Naive thymus-derived CD4-positive, alpha-beta T cell (primary cell): ENCODE data around the gene GALNT13. TPM values are rescaled to one million over a fixed set of nuclear protein-coding genes. Genes with fewer than 3 reads are reported as not detected.
A peak's percentile ranks its signal among the peaks of the same experiment; 100 is the strongest.

ENCODE experiments used
- ATAC-seq: fragments of 150-1000 bp; cut with Tn5 transposase; 2 replicates; pipeline ENCODE4 v1.10.0; 2021; ENCODE audit warnings: mild to moderate bottlenecking, moderate library complexity
- CTCF ChIA-PET: fragments of 350-600 bp; sonication (Branson Sonifier 250); formaldehyde crosslinking; loops from one replicate; lab custom pipeline; 2021; ENCODE audit warnings: antibody characterized with exemption; lab: Charles Lee
- POLR2A ChIA-PET: fragments of 350-600 bp; sonication (Branson Sonifier 250); formaldehyde crosslinking; loops from one replicate; lab custom pipeline; 2021; ENCODE audit warnings: antibody characterized with exemption, inconsistent platforms; lab: Charles Lee
- DNase-seq, 9 donors: peaks; one replicate each; pipeline versions ENCODE4 v3.0.0 to v3.0.0-alpha.2; 2020 to 2022; ENCODE audit warnings: mixed read lengths in 1 of 9
- H3K27ac ChIP-seq: one replicate; pipeline ENCODE4 v1.7.0; 2013; ENCODE audit warnings: mild to moderate bottlenecking, low read depth, low read length, moderate library complexity
- H3K27me3 ChIP-seq, 2 donors: one replicate each; pipeline ENCODE4 v1.7.0; 2013; ENCODE audit warnings: low read length in 2 of 2, mild to moderate bottlenecking in 2 of 2, moderate library complexity in 2 of 2; ENCODE audit not compliant: control insufficient read depth in 2 of 2, insufficient read depth in 2 of 2
- H3K36me3 ChIP-seq, 3 experiments: 1 replicate in 2 of 3; 2 replicates in 1 of 3; pipeline ENCODE4 v1.7.0; 2013; ENCODE audit warnings: low read length in 3 of 3, mild to moderate bottlenecking in 3 of 3, moderate library complexity in 1 of 3; ENCODE audit not compliant: insufficient read depth in 3 of 3, control insufficient read depth in 2 of 3
- H3K4me1 ChIP-seq, 2 donors: one replicate each; pipeline ENCODE4 v1.7.0; 2013; ENCODE audit warnings: low read length in 2 of 2, mild to moderate bottlenecking in 2 of 2, moderate library complexity in 1 of 2; ENCODE audit not compliant: control insufficient read depth in 2 of 2, insufficient read depth in 2 of 2
- H3K4me3 ChIP-seq: 2 replicates; pipeline ENCODE4 v1.7.0; 2013; ENCODE audit warnings: mild to moderate bottlenecking, low read length
- H3K9me3 ChIP-seq, 3 experiments: 1 replicate in 2 of 3; 2 replicates in 1 of 3; pipeline ENCODE4 v1.7.0; 2013; ENCODE audit warnings: low read length in 3 of 3; ENCODE audit not compliant: control insufficient read depth in 2 of 3
- H3K27ac Mint-ChIP-seq, 9 donors: one replicate each; pipeline ENCODE4 v1.8.0; 2020 to 2022; ENCODE audit warnings: mixed read lengths in 9 of 9, mild to moderate bottlenecking in 8 of 9, moderate library complexity in 5 of 9, inconsistent platforms in 2 of 9
- H3K27me3 Mint-ChIP-seq, 5 donors: one replicate each; pipeline ENCODE4 v1.8.0; 2021 to 2022; ENCODE audit warnings: mixed read lengths in 5 of 5, mild to moderate bottlenecking in 1 of 5
- H3K36me3 Mint-ChIP-seq, 5 donors: one replicate each; pipeline ENCODE4 v1.8.0; 2020 to 2022; ENCODE audit warnings: mixed read lengths in 5 of 5, mild to moderate bottlenecking in 3 of 5, inconsistent platforms in 1 of 5
- H3K4me1 Mint-ChIP-seq, 7 donors: one replicate each; pipeline ENCODE4 v1.8.0; 2020 to 2022; ENCODE audit warnings: mixed read lengths in 7 of 7, mild to moderate bottlenecking in 3 of 7, inconsistent platforms in 1 of 7
- H3K4me3 Mint-ChIP-seq, 10 donors: one replicate each; pipeline ENCODE4 v1.8.0; 2020 to 2022; ENCODE audit warnings: mild to moderate bottlenecking in 10 of 10, mixed read lengths in 10 of 10, moderate library complexity in 6 of 10, inconsistent platforms in 2 of 10
- H3K9me3 Mint-ChIP-seq, 11 donors: one replicate each; pipeline ENCODE4 v1.8.0; 2020 to 2022; ENCODE audit warnings: mixed read lengths in 11 of 11, mild to moderate bottlenecking in 4 of 11, inconsistent platforms in 1 of 11, moderate library complexity in 1 of 11
- intact Hi-C, 2 donors: fragments of 100-400 bp; cut with micrococcal nuclease; formaldehyde crosslinking; loops; one replicate each; pipeline ENCODE4 v1.15.1; 2023
- polyA plus RNA-seq, 2 donors: library from polyadenylated mRNA; unstranded; fragments of 300-500 nt; fragmentation: Illumina TruSeq; gene quantifications; one replicate each; pipeline ENCODE4 v1.2.3, GENCODE V29; 2021
- total RNA-seq, 6 experiments: library from RNA in 5 of 6; stranded (reverse) in 5 of 6; gene quantifications; 1 replicate in 5 of 6; 2 replicates in 1 of 6; pipeline ENCODE4 v1.2.3 and lab custom pipeline; 2021 to 2026

GALNT13 gene
- total and polyA plus RNA-seq, 7 experiments from 2014 or later, result 0.44 TPM; not detected in 6

DNA sequence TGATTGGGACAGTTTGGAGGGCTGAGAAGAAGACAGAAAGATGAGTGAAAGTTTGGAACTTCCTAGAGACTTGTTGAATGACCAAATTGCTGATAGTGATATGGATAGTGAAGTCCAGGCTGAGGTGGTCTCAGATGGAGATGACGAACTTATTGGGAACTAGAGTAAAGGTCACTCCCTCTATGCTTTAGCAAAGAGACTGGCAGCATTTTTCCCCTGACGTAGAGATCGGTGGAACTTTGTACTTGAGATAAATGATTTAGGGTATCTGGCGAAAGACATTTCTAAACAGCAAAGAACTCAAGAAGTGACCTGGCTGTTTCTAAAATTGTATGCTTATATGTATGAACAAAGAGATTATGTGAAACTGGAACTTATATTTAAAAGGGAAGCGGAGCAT is 605.6 kb downstream of the GALNT13 start:
- POLR2A ChIA-PET, result no interaction called here
- CTCF ChIA-PET, result interaction anchor here (0.6 kb wide), 1 partner anchor 66 kb away, joined by 4 read pairs; no protein-coding TSS in a partner anchor
- Mint-ChIP-seq H3K27ac (no peak overlapping the region), H3K36me3 (no peaks in the 10 kb centered on the region), H3K27me3 (no peaks in the 10 kb centered on the region), H3K9me3 (peaks cover 0 to 8% (median 0%) of the 10 kb centered on the region in 11 donors), H3K4me1 (no peaks in the 10 kb centered on the region), H3K4me3 (no peak overlapping the region)
- H3K4me3 ChIP-seq, result no peak overlapping the region
- ATAC-seq (no peak), DNase-seq (no peak)
- H3K27ac ChIP-seq, result no peak overlapping the region
- H3K36me3 ChIP-seq, result no peaks in the 10 kb centered on the region
- intact Hi-C loops, result no loop called here
- no peaks in the 10 kb centered on the region for H3K27me3 ChIP-seq
- no peaks in the 10 kb centered on the region for H3K4me1 ChIP-seq
- H3K9me3 ChIP-seq, result no peaks in the 10 kb centered on the region

GRCh38 chr2:154480521-154480920 is 608.8 kb downstream of the GALNT13 start:
- ATAC-seq, result no peak
- Mint-ChIP-seq H3K27me3 (no peaks in the 10 kb centered on the region), H3K36me3 (no peaks in the 10 kb centered on the region), H3K27ac (peak overlapping the region in 1 of 9 donors; percentile 25), H3K4me3 (no peak overlapping the region), H3K9me3 (peaks cover 0 to 13% (median 0%) of the 10 kb centered on the region in 11 donors), H3K4me1 (no peaks in the 10 kb centered on the region)
- CTCF ChIA-PET, result interaction anchor here (1.0 kb wide), 1 partner anchor 20 kb away, joined by 3 read pairs; no protein-coding TSS in a partner anchor
- no peak for DNase-seq
- H3K4me3 ChIP-seq, result no peak overlapping the region
- intact Hi-C loops, result no loop called here
- H3K9me3 ChIP-seq, result no peaks in the 10 kb centered on the region
- POLR2A ChIA-PET, result no interaction called here
- H3K4me1 ChIP-seq, result no peaks in the 10 kb centered on the region
- H3K27ac ChIP-seq, result no peak overlapping the region
- H3K36me3 ChIP-seq, result no peaks in the 10 kb centered on the region
- H3K27me3 ChIP-seq, result no peaks in the 10 kb centered on the region

GRCh38 chr2:154481336-154481735 is 609.6 kb downstream of the GALNT13 start:
- Histone ChIP-seq H3K4me1 (no peaks in the 10 kb centered on the region), H3K27me3 (no peaks in the 10 kb centered on the region), H3K4me3 (no peak overlapping the region), H3K9me3 (no peaks in the 10 kb centered on the region), H3K27ac (no peak overlapping the region), H3K36me3 (no peaks in the 10 kb centered on the region)
- DNase-seq, result no peak
- H3K36me3 Mint-ChIP-seq, result no peaks in the 10 kb centered on the region
- no peak for ATAC-seq
- intact Hi-C loops, result no loop called here
- ChIA-PET CTCF (interaction anchor here (0.6 kb wide), 1 partner anchor 1425 kb away, joined by 4 read pairs; no protein-coding TSS in a partner anchor), POLR2A (no interaction called here)
- no peaks in the 10 kb centered on the region for H3K27me3 Mint-ChIP-seq
- peaks cover 0 to 13% (median 0%) of the 10 kb centered on the region in 11 donors for H3K9me3 Mint-ChIP-seq
- H3K27ac Mint-ChIP-seq, result peak overlapping the region in 1 of 9 donors; percentile 25
- H3K4me1 Mint-ChIP-seq, result no peaks in the 10 kb centered on the region
- no peak overlapping the region for H3K4me3 Mint-ChIP-seq

DNA sequence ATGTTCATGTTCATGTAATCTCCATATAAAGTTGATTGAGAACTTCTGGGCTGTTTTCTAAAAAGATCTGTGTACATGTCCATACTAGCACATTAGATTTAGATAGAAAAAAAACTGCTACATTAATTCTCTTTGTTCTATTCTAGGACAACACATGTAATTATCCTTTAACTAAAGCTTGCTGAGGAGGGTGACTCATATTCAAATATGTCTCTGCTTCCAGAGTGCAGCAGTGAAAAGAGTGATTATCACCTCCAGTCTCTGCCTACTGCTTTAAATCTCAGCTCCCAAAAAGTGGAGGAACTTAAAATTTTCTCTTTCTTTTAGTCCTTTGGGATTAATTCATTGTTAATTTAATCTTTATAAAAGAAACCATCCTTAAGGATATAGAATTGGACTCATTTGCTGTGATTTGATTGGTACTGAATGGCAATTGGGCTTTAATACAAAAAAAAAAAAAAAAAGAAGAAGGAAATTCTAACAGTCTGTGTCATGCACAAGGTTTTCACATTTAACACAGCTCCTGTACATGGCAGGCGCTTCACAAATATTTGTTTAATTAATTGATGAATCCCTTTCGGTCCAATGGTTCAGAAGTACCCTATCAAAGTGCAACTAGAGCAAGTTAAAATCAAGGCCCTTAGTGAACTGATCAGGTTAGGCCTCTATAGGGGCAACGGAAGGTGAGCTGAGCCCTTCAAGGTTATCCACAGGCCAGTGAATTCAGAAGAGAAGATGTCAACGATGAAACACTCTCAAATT is 612.8 kb downstream of the GALNT13 start:
- no peaks in the 10 kb centered on the region for H3K9me3 ChIP-seq
- H3K27ac ChIP-seq, result no peak overlapping the region
- CTCF ChIA-PET, result no interaction called here
- Mint-ChIP-seq H3K4me3 (no peak overlapping the region), H3K27me3 (no peaks in the 10 kb centered on the region), H3K27ac (no peak overlapping the region), H3K9me3 (peaks cover 0 to 6% (median 0%) of the 10 kb centered on the region in 11 donors), H3K4me1 (no peaks in the 10 kb centered on the region), H3K36me3 (no peaks in the 10 kb centered on the region)
- H3K27me3 ChIP-seq, result no peaks in the 10 kb centered on the region
- DNase-seq, result no peak
- H3K4me1 ChIP-seq, result no peaks in the 10 kb centered on the region
- intact Hi-C loops, result no loop called here
- ATAC-seq, result no peak
- POLR2A ChIA-PET, result no interaction called here
- H3K4me3 ChIP-seq, result no peak overlapping the region
- H3K36me3 ChIP-seq, result no peaks in the 10 kb centered on the region

GRCh38 chr2:154488801-154489200 is 617.1 kb downstream of the GALNT13 start:
- H3K27me3 ChIP-seq, result no peaks in the 10 kb centered on the region
- CTCF ChIA-PET, result no interaction called here

DNA sequence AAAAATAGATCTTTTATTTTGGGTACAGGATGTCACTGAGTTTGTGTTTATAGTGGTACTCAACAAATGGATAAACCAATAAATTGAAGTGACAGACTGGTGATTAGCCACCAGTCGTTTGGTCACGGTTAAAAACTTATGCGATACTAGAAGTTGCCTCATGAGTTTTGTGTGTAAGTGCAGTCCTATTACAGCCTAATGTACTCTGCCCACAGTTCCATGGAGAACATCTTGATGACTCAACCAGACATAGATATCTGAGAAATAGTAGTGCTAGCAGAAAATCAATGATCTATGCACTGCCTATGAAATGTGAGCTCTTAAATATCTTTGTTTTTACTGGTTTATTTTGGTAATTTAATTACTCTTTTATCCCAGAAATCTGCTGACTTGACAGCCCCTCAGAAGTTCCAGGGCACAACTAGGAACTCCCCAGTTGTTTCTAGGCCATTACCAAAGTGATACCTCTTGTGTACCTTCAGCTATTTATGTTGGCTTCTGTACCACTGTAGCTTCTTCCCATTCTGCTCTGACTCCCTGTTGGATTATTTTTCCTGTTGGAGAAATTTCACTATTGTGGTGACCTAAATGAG is 617.6 kb downstream of the GALNT13 start:
- ChIA-PET POLR2A (no interaction called here), CTCF (no interaction called here)
- H3K9me3 ChIP-seq, result no peaks in the 10 kb centered on the region
- ATAC-seq (no peak), DNase-seq (no peak)
- H3K4me3 ChIP-seq, result no peak overlapping the region
- no peaks in the 10 kb centered on the region for H3K36me3 Mint-ChIP-seq
- H3K36me3 ChIP-seq, result no peaks in the 10 kb centered on the region
- H3K27ac Mint-ChIP-seq, result no peak overlapping the region
- H3K9me3 Mint-ChIP-seq, result peaks cover 0 to 7% (median 2%) of the 10 kb centered on the region in 11 donors
- no peaks in the 10 kb centered on the region for H3K27me3 Mint-ChIP-seq
- intact Hi-C loops, result no loop called here
- no peak overlapping the region for H3K27ac ChIP-seq
- H3K4me3 Mint-ChIP-seq, result no peak overlapping the region
- no peaks in the 10 kb centered on the region for H3K4me1 Mint-ChIP-seq
- H3K27me3 ChIP-seq, result no peaks in the 10 kb centered on the region
- no peaks in the 10 kb centered on the region for H3K4me1 ChIP-seq

More at GRCh38 chr2:154488801-154489200, 617.1 kb downstream of the GALNT13 start:
- no peak overlapping the region for H3K4me3 Mint-ChIP-seq
- Histone ChIP-seq H3K4me3 (no peak overlapping the region), H3K27ac (no peak overlapping the region), H3K9me3 (no peaks in the 10 kb centered on the region), H3K36me3 (no peaks in the 10 kb centered on the region), H3K4me1 (no peaks in the 10 kb centered on the region)
- POLR2A ChIA-PET, result no interaction called here
- ATAC-seq, result no peak
- intact Hi-C loops, result no loop called here
- H3K9me3 Mint-ChIP-seq, result peaks cover 0 to 7% (median 2%) of the 10 kb centered on the region in 11 donors
- no peaks in the 10 kb centered on the region for H3K36me3 Mint-ChIP-seq
- no peaks in the 10 kb centered on the region for H3K27me3 Mint-ChIP-seq
- H3K4me1 Mint-ChIP-seq, result no peaks in the 10 kb centered on the region
- no peak for DNase-seq
- no peak overlapping the region for H3K27ac Mint-ChIP-seq
